Right lobe of liver (tissue), 4 donors: Measurements from ENCODE around the gene TMEM151B.

Experiments used
- POLR2A ChIP-seq: fragments of 450-650 bp; IDR thresholded peaks from one replicate; pipeline ENCODE4 v1.6.1; 2017; ENCODE audit warnings: antibody characterized with exemption, mild to moderate bottlenecking
- TF ChIP-seq, protein P1 (sequence below), 4 donors: fragments of 200-600 bp in 3 of 4; fragments of 450-650 bp in 1 of 4; IDR thresholded peaks; one replicate each; pipeline versions ENCODE4 v1.5.1 to v1.8.0; 2016 to 2022; ENCODE audit warnings: antibody characterized with exemption in 4 of 4, mild to moderate bottlenecking in 2 of 4
- donor health status: DM: no; HTN: no; CAD: no.
- donor health status: DM: no; HTN: no; CAD: no.
- donor health status: DM: no; HTN: yes; CAD: no.

GRCh38 chr6:44303842-44304241, 33.6 kb downstream of the TMEM151B start:
- TF ChIP-seq, protein P1, sequence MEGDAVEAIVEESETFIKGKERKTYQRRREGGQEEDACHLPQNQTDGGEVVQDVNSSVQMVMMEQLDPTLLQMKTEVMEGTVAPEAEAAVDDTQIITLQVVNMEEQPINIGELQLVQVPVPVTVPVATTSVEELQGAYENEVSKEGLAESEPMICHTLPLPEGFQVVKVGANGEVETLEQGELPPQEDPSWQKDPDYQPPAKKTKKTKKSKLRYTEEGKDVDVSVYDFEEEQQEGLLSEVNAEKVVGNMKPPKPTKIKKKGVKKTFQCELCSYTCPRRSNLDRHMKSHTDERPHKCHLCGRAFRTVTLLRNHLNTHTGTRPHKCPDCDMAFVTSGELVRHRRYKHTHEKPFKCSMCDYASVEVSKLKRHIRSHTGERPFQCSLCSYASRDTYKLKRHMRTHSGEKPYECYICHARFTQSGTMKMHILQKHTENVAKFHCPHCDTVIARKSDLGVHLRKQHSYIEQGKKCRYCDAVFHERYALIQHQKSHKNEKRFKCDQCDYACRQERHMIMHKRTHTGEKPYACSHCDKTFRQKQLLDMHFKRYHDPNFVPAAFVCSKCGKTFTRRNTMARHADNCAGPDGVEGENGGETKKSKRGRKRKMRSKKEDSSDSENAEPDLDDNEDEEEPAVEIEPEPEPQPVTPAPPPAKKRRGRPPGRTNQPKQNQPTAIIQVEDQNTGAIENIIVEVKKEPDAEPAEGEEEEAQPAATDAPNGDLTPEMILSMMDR (IDR thresholded peaks at IDR 0.05): no peak
- TF ChIP-seq POLR2A: no peak
